ENCODE measurements around the gene GBA2.

GRCh38 chr9:35797311-35798109, 48.5 kb upstream of the GBA2 start:
- TF ChIP-seq POLR2A (IDR thresholded peaks at IDR 0.05; ENCODE audit: low read depth, low read length) (no peak), TAF1 (IDR thresholded peaks at IDR 0.05; ENCODE audit: low read depth, low read length) (no peak), POLR2AphosphoS5 (IDR thresholded peaks at IDR 0.05; ENCODE audit: low read depth, low read length) (no peak)
